Keratinocyte (primary cell): ENCODE data around the gene SLC25A23.

ENCODE experiments used
- CTCF ChIP-seq, 3 experiments: IDR thresholded peaks in 1 of 3; conservative IDR thresholded peaks in 1 of 3; optimal IDR thresholded peaks in 1 of 3; 2 replicates in 2 of 3; 3 replicates in 1 of 3; pipeline versions ENCODE3 to v1.5.1; 2011; ENCODE audit warnings: low read length in 3 of 3, mild to moderate bottlenecking in 3 of 3, moderate library complexity in 2 of 3, control low read depth in 1 of 3, inconsistent platforms in 1 of 3; ENCODE audit not compliant: insufficient read depth in 2 of 3; ENCODE audit errors: extremely low read depth in 1 of 3
- EZH2 ChIP-seq: IDR thresholded peaks from one replicate; pipeline ENCODE4 v1.6.1; 2012; ENCODE audit warnings: inconsistent platforms, mild to moderate bottlenecking, low read length, moderate library complexity

GRCh38 chr19:6414793-6415590 lies 44.6 kb downstream of the SLC25A23 start:
- TF ChIP-seq CTCF (optimal IDR thresholded peaks at IDR 0.05 in 1 of 3, IDR thresholded peaks at IDR 0.05 in 1 of 3, conservative IDR thresholded peaks at IDR 0.05 in 1 of 3; ENCODE audit: extremely low read depth in 1 of 3, insufficient read depth in 2 of 3, low read length in 3 of 3) (no peak), EZH2 (no peak)
